Coronary artery (tissue), 2 donors: ENCODE results near the gene MAPK8IP3.
"Not testable (repeated sequence)": the region's sequence is repeated elsewhere in the genome, so short reads cannot be mapped to it uniquely, and the experiment has no call there.

Experiments used
- DNase-seq: peaks from one replicate; pipeline ENCODE4 v3.0.0-alpha.2; 2017; ENCODE audit warnings: low spot score
- H3K27ac ChIP-seq, 2 donors: fragments of 200-600 bp; sonication (generic); one replicate each; pipeline ENCODE4 v1.5.1; 2016 to 2019
- H3K4me3 ChIP-seq: fragments of 200-600 bp; sonication (generic); 2 replicates; pipeline ENCODE4 v1.5.1; 2016; ENCODE audit warnings: mild to moderate bottlenecking, moderate library complexity
- TF ChIP-seq, protein P1 (sequence below): fragments of 200-600 bp; sonication (generic); IDR thresholded peaks from one replicate; pipeline ENCODE4 v1.5.1; 2019; ENCODE audit warnings: antibody characterized with exemption

Gene MAPK8IP3

DNA sequence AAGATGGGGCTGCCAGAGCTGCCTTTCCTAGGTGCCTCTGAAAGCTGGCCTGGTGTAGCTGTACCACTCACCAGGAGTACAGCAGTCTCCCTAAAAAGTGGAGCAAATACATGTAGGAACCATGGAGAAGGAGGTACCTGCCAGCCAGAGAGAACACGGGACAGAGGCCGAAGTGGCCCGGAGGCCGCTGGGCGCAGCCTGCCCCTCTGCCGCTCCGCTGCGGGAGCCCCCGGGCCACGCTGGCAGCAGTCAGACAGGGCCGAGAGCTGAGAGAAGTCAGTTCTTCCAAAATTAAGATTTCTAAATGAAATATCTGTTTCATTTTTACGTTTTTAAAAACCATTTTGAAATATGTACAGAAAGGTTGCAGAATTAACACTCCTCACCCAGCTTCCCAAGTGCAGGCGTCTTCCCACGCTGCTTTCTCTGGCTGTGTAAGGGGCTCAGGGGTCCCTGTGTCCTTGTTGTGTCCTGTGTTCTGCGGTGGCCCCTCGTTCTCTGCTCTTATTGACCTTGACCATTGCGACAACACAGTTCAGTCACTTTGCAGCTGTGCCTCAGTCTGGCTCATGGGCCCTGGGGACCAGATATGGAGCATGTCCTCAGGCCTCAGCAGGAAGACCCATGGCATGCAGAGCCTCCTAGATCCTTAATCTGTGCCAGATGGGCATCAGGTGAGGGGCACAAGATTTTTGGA is 5.0 kb downstream of the MAPK8IP3 start:
- Histone ChIP-seq H3K4me3 (no peak overlapping the region), H3K27ac (no peak overlapping the region)
- TF ChIP-seq, protein P1, sequence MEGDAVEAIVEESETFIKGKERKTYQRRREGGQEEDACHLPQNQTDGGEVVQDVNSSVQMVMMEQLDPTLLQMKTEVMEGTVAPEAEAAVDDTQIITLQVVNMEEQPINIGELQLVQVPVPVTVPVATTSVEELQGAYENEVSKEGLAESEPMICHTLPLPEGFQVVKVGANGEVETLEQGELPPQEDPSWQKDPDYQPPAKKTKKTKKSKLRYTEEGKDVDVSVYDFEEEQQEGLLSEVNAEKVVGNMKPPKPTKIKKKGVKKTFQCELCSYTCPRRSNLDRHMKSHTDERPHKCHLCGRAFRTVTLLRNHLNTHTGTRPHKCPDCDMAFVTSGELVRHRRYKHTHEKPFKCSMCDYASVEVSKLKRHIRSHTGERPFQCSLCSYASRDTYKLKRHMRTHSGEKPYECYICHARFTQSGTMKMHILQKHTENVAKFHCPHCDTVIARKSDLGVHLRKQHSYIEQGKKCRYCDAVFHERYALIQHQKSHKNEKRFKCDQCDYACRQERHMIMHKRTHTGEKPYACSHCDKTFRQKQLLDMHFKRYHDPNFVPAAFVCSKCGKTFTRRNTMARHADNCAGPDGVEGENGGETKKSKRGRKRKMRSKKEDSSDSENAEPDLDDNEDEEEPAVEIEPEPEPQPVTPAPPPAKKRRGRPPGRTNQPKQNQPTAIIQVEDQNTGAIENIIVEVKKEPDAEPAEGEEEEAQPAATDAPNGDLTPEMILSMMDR = no peak
- no peak for DNase-seq

DNA sequence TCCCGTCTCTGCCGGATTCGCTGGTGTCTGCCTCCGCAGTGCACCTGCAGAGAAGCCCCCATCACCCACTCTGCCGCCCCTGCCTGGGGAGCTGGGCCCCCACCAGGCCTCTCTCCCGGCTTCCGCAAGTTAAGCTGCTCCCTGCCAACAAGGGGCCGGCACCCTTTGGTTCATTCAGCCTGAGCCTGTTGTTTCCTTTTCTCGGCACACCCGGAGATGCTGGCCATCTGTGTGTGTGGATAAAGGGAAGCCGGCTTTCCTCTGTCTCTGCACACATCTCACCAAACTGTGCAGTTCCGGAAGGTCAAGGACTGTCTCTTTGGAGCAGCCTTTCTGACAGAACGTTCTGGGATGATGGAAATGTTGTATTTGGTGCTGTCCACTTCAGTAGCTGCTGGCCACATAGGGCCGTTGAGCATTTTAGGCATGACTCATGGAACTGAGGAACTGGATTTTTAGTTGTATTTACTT is 6.8 kb downstream of the MAPK8IP3 start:
- Histone ChIP-seq H3K27ac (no peak overlapping the region), H3K4me3 (no peak overlapping the region)
- no peak for DNase-seq
- TF ChIP-seq, protein P1 = no peak

DNA sequence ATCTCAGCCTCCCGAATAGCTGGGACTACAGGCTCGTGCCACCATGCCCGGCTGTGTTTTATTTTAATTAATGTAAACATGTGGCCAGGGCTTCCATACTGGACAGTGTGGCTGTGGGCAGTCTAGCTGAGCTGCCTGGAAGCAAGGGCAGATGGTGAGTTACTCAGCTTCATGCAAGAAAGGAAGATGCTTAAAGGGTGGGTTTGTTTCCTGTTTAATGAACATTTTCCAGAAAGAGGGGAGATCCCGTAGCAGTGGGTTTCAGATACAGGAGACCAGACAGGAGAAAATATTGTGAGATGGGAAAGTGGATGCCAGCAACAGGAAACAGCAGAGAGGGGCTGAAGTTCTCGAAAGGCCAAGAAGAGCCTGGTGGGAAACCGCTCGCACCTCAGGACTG is 7.3 kb downstream of the MAPK8IP3 start:
- TF ChIP-seq, protein P1 = no peak
- DNase-seq = no peak
- H3K4me3 ChIP-seq = no peak overlapping the region
- H3K27ac ChIP-seq = no peak overlapping the region

- no peak overlapping the region for H3K27ac ChIP-seq
- TF ChIP-seq, protein P1 = no peak
- H3K4me3 ChIP-seq = no peak overlapping the region
- no peak for DNase-seq
These were observed 7.9 kb downstream of the MAPK8IP3 start for GRCh38 chr16:1713933-1714332.

DNA sequence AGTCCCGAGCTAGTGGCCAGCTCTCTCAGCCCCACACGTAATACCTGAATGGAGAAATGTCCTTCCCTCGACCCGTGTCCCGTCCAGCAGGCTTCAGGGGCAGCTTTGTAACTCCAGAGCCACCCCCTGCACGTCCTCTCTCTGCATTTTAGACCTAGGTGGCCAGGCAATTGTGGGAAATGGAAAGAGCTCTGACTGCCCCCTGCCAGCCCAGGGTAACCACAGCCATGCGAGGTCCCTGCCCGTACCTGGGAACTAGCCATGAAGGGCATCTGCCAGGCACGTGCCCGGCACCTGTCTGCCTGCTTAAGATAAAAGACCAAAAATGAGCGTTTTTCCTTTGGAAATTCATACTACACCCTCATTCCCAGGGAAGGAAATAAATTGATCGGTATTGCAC is 9.2 kb downstream of the MAPK8IP3 start:
- TF ChIP-seq, protein P1 = no peak
- DNase-seq = no peak

GRCh38 chr16:1718236-1718635 is 12.2 kb downstream of the MAPK8IP3 start:
- H3K27ac ChIP-seq, H3K4me3 ChIP-seq, DNase-seq: not testable (repeated sequence)

More for the DNA sequence above, 9.2 kb downstream of the MAPK8IP3 start:
- Histone ChIP-seq H3K27ac (no peak overlapping the region), H3K4me3 (no peak overlapping the region)

DNA sequence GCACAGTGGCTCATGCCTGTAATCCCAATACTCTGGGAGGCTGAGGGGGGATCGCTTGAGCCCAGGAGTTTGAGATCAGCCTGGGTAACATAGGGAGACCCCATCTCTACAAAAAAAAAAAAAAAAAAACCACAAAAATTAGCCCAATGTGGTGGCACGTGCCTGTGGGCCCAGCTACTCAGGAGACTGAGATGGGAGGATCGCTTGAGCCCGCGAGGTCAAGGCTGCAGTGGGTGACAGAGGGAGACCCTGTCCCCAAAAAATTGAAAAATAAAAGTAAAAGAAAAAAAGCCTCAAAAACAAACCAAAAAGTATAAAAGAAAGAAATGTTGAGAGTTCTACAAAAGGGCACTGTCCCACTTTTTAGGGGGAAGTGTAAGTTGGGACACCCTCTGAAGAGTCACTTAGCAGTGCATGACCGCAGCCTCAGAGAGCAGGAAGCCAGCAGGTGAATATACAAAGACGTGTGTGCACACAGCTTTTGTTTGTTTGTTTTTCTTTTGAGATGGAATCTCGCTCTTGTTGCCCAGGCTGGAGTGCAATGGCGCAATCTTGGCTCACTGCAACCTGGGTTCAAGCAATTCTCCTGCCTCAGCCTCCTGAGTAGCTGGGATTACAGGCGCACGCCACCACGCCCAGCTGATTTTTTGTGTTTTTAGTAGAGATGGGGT is 13.7 kb downstream of the MAPK8IP3 start:
- DNase-seq, H3K4me3 ChIP-seq, H3K27ac ChIP-seq: not testable (repeated sequence)

DNA sequence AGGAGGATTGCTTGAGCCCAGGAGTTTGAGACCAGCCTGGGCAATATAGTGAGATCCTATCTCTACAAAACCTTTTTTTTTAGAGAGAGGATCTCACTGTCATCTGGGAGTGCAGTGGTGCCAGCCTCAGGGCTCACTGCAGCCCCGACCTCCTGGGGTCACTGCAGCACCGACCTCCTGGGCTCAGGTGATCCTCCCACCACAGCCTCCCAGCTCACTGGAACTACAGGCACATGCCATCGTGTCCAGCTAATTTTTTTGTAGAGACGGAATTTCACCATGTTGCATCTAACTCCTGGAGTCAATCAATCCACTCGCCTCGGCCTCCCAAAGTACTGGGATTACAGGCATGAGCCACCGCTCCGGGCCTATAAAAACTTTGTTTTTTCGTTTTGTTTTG is 15.4 kb downstream of the MAPK8IP3 start:
- Histone ChIP-seq H3K27ac (peak overlapping the region in 1 of 2 donors; percentile 40), H3K4me3 (no peak overlapping the region)
- DNase-seq = no peak
- TF ChIP-seq, protein P1 = no peak
